ENCODE measurements around the gene FLOT2. TPM values are rescaled to one million over a fixed set of nuclear protein-coding genes. Genes with fewer than 3 reads are reported as not detected.

Gene FLOT2
- polyA plus RNA-seq, 2 of the 4 experiments (the other 2 are of a cell fraction) = 66.4 to 78.6 TPM

DNA sequence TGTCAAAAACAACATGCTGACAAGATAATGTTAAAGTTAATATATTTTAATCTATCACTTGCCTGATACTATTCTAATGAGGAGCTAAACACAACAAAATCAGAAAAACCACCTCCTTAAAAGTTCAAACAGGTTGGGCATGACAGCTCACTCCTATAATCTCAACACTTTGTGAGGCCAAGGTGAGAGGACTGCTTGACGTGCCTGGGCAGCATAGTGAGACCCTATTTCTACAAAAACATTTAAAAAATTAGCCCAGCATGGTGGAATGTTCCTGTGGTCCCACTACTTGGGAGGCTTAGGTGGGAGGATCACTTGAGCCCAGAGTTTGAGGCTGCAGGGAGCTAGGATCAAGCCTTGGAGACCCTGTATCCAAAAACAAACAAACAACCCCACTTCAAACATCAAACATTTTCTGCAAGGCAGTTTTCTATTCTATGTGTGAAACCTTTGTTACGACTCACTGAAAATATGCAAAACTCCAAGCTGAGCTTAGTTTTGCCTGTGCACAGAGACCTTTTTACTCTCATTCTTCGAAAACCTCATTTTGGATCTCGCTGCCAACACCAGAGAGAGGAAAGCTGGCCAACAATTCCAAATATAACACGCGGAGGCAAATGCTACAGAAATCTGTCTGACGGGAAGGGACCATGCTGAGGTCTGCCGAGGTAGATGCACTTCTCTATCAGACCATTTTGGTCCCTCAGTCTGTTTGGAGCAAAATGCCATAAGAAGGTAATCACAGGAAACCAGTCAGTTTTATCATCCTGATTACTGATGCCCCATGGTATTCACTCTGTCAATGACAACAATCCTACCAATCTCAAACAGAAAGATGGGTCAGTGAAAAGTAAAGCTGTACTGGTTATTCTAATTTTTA is 47.6 kb upstream of the FLOT2 start (continued):
- TF ChIP-seq PHF8 (IDR thresholded peaks at IDR 0.05; ENCODE audit: borderline replicate concordance, low read depth) (no peak), FOSL2 (IDR thresholded peaks at IDR 0.05) (no peak), FOSL2 (CRISPR knock-in tag; IDR thresholded peaks at IDR 0.05) (no peak), MAZ (IDR thresholded peaks at IDR 0.05; ENCODE audit: borderline replicate concordance, low read depth, low read length) (no peak), NFE2L2 (conservative IDR thresholded peaks at IDR 0.05; ENCODE audit: low read length) (no peak), GATA3 (IDR thresholded peaks at IDR 0.05; ENCODE audit: borderline replicate concordance) (no peak), HOXB5 (CRISPR knock-in tag; IDR thresholded peaks at IDR 0.05) (no peak)
- TF ChIP-seq, protein P1, sequence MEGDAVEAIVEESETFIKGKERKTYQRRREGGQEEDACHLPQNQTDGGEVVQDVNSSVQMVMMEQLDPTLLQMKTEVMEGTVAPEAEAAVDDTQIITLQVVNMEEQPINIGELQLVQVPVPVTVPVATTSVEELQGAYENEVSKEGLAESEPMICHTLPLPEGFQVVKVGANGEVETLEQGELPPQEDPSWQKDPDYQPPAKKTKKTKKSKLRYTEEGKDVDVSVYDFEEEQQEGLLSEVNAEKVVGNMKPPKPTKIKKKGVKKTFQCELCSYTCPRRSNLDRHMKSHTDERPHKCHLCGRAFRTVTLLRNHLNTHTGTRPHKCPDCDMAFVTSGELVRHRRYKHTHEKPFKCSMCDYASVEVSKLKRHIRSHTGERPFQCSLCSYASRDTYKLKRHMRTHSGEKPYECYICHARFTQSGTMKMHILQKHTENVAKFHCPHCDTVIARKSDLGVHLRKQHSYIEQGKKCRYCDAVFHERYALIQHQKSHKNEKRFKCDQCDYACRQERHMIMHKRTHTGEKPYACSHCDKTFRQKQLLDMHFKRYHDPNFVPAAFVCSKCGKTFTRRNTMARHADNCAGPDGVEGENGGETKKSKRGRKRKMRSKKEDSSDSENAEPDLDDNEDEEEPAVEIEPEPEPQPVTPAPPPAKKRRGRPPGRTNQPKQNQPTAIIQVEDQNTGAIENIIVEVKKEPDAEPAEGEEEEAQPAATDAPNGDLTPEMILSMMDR (IDR thresholded peaks at IDR 0.05) = no peak

DNA sequence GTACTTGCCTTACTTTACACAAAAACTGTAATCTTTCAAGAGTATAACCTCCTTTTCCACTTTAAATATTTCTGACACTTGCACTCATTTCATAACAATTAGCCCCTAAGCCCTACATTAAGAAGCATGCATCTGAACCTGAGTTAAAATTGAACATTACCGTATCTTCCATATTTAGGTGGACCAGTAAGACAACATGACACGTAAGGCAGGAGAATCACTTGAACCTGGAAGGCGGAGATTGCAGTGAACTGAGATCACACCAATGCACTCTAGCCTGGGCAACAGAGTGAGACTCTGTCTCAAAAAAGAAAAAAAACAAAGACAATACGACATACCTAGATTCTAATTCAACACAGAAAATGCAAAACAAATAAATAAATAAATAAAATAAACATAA is 46.8 kb upstream of the FLOT2 start:
- H3K4me2 ChIP-seq = no peak overlapping the region
- H3K4me1 ChIP-seq = peaks cover 20% of the 10 kb centered on the region
- CTCF ChIA-PET = interaction anchor here (1.1 to 38.2 kb wide), 4 partner anchors 9 to 217 kb away, joined by 4 to 685 read pairs (median 14); partner anchors contain the start of genes DHRS13 and FLOT2
- ATAC-seq = no peak
- no peak for FAIRE-seq
- no peak overlapping the region for H3K4me3 ChIP-seq
- WGBS (ENCODE audit: missing lambda C conversion rate) = 85% methylated on average over 4 of the region's 4 CpGs
- H3K9me3 ChIP-seq = no peaks in the 10 kb centered on the region
- no peak for DNase-seq (ENCODE audit: low read depth in 1 of 2, low spot score in 1 of 2)
- POLR2A ChIA-PET = no interaction called here
- no peak for TF ChIP-seq SMC3 (IDR thresholded peaks at IDR 0.05)
- TF ChIP-seq, protein P2, sequence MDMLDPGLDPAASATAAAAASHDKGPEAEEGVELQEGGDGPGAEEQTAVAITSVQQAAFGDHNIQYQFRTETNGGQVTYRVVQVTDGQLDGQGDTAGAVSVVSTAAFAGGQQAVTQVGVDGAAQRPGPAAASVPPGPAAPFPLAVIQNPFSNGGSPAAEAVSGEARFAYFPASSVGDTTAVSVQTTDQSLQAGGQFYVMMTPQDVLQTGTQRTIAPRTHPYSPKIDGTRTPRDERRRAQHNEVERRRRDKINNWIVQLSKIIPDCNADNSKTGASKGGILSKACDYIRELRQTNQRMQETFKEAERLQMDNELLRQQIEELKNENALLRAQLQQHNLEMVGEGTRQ (IDR thresholded peaks at IDR 0.05) = no peak
- TF ChIP-seq NR3C1 (IDR thresholded peaks at IDR 0.05) = no peak
- TF ChIP-seq RFX5 (IDR thresholded peaks at IDR 0.05) = no peak
- TF ChIP-seq, protein P3, sequence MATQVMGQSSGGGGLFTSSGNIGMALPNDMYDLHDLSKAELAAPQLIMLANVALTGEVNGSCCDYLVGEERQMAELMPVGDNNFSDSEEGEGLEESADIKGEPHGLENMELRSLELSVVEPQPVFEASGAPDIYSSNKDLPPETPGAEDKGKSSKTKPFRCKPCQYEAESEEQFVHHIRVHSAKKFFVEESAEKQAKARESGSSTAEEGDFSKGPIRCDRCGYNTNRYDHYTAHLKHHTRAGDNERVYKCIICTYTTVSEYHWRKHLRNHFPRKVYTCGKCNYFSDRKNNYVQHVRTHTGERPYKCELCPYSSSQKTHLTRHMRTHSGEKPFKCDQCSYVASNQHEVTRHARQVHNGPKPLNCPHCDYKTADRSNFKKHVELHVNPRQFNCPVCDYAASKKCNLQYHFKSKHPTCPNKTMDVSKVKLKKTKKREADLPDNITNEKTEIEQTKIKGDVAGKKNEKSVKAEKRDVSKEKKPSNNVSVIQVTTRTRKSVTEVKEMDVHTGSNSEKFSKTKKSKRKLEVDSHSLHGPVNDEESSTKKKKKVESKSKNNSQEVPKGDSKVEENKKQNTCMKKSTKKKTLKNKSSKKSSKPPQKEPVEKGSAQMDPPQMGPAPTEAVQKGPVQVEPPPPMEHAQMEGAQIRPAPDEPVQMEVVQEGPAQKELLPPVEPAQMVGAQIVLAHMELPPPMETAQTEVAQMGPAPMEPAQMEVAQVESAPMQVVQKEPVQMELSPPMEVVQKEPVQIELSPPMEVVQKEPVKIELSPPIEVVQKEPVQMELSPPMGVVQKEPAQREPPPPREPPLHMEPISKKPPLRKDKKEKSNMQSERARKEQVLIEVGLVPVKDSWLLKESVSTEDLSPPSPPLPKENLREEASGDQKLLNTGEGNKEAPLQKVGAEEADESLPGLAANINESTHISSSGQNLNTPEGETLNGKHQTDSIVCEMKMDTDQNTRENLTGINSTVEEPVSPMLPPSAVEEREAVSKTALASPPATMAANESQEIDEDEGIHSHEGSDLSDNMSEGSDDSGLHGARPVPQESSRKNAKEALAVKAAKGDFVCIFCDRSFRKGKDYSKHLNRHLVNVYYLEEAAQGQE (IDR thresholded peaks at IDR 0.05) = no peak
- TF ChIP-seq ZNF302 (CRISPR knock-in tag; IDR thresholded peaks at IDR 0.05) = no peak
- TF ChIP-seq ZSCAN20 (CRISPR knock-in tag; IDR thresholded peaks at IDR 0.05) = no peak
- no peak for TF ChIP-seq CBX8 (IDR thresholded peaks at IDR 0.05)
- TF ChIP-seq CHD4 (IDR thresholded peaks at IDR 0.05; ENCODE audit: borderline replicate concordance) = no peak
- no peak for TF ChIP-seq RARB (CRISPR knock-in tag; IDR thresholded peaks at IDR 0.05)
- no peak for TF ChIP-seq CBX2 (IDR thresholded peaks at IDR 0.05; ENCODE audit: borderline replicate concordance, low read depth)
- no peak for TF ChIP-seq FOSB (CRISPR knock-in tag; IDR thresholded peaks at IDR 0.05)
- no peak for TF ChIP-seq SREBF2 (IDR thresholded peaks at IDR 0.05)
- no peak for TF ChIP-seq POLR2A (IDR thresholded peaks at IDR 0.05; ENCODE audit: low read length)
- no peak for TF ChIP-seq NPAS2 (CRISPR knock-in tag; IDR thresholded peaks at IDR 0.05; ENCODE audit: borderline replicate concordance)
- TF ChIP-seq MAFK (IDR thresholded peaks at IDR 0.05; ENCODE audit: partially characterized antibody) = no peak
- no peak overlapping the region for H3K27ac ChIP-seq

All from A549 (cell line).